ENCODE results near the gene TAF3.
A peak's percentile ranks its signal among the peaks of the same experiment; 100 is the strongest.

TAF3 gene

DNA sequence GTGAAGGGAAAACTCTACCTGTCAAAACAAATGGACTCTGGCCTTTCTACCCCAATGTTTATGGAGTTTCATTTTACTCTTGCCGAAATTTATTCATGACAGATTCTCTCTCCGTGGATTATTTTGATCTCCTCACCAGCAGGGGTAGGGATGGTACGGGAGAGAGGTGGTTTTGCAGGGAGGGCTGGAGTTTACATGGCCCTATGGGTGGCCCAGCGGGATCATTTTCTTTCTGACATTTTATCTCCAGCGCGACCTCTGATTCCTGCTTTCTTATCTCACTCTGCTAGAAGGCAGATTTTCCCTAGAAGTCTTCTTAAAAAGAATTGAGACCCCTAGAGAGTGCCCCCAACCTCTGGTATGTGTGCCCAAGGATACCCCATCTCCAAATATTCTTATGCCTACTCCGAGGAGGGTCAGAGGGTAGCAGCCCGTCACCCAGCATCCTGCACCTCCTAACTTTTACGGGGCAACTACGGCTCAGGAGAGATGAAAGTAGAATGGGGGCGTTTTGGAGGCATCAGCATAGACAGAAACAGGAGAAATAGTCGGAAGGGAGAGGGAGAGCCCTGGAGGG lies 226.1 kb downstream of the TAF3 start:
- Histone ChIP-seq H3K4me3 (ENCODE audit: low read depth, low read length) (peak overlapping the region; percentile 93), H3K36me3 (no peaks in the 10 kb centered on the region), H3K4me1 (no peaks in the 10 kb centered on the region), H3K27me3 (no peaks in the 10 kb centered on the region), H3K9me3 (no peaks in the 10 kb centered on the region)
- no peak for DNase-seq
- TF ChIP-seq, protein P1, sequence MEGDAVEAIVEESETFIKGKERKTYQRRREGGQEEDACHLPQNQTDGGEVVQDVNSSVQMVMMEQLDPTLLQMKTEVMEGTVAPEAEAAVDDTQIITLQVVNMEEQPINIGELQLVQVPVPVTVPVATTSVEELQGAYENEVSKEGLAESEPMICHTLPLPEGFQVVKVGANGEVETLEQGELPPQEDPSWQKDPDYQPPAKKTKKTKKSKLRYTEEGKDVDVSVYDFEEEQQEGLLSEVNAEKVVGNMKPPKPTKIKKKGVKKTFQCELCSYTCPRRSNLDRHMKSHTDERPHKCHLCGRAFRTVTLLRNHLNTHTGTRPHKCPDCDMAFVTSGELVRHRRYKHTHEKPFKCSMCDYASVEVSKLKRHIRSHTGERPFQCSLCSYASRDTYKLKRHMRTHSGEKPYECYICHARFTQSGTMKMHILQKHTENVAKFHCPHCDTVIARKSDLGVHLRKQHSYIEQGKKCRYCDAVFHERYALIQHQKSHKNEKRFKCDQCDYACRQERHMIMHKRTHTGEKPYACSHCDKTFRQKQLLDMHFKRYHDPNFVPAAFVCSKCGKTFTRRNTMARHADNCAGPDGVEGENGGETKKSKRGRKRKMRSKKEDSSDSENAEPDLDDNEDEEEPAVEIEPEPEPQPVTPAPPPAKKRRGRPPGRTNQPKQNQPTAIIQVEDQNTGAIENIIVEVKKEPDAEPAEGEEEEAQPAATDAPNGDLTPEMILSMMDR (IDR thresholded peaks at IDR 0.05; ENCODE audit: low read depth, low read length) = no peak

DNA sequence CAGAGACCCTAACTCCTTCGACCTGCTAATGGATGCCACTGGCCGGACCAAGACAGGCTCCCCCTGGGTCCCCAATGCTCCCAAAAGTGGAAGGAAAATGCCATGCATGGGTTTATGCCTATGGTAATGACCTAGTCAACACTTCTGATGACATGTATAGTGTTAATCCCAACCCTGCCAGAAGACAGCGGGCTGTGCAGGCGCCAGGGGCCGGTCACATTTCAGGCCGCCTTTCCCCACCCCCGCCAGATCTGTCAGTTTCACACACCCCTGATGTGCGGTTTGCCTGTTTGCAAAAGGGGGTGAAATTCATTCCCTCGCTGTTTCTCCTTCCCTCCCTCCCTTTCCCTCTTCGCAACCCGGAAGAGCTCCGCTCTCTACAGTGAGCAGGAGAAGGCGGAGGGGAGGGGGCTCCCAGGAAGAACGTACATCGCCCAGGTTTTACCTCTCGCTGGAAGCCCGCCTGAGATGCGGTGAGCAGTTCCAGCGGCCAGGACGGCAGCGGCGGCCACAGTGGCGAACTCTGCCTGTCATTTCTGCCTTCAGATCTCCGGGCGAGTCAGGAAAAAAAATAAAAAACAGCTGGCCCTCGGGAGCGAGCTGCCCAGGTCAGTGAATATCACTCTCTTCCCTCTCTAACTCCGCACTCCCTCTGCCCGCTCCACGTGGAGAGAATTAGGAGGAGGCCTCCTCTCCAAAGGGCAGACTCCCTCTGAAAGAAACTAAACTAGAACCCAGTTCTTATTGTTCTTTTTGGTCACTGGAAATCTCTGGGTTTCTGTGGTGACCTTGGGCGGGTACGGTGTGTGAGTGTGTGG lies 226.8 kb downstream of the TAF3 start:
- DNase-seq = peak; percentile 61
- Histone ChIP-seq H3K4me1 (no peaks in the 10 kb centered on the region), H3K27me3 (no peaks in the 10 kb centered on the region), H3K36me3 (no peaks in the 10 kb centered on the region), H3K4me3 (ENCODE audit: low read depth, low read length) (peak overlapping the region; percentile 93), H3K9me3 (no peaks in the 10 kb centered on the region)
- TF ChIP-seq, protein P1 (IDR thresholded peaks at IDR 0.05; ENCODE audit: low read depth, low read length) = no peak

DNA sequence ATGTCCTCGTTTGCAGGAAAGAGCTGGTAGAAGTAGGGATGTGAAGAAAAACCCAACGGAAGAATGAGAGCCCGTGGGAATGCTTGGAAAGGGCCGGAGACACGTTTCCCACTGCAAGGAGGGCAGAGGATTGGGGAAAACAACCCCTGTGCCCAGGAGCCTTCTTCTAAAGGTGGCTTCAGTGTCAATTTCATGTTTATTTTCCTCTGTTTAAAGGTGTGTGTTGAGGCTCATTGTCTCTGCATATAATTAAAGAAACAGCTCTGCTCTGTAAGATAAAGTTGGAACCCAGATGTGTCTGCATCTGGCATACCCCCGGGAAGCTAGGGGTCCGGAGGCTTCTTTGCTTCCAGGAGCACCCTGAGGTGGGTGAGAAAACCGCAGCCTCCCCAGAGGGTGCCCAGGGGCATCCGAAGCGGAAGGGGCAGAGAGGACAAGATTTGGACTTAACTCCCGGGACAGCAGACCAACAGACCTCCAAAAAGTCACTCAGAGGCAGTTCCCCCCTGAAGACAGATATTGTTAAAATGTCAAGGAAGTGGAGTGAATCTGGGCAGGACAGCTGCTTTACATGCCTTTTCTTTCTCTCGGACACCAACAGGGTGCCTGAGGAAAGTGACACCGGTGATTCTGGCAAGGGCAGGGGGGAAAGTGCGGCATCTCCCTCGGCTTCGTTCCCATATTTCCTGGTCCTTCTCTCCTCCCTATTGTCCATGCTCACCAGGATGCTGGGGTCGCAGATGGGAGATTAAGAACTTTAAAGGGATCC lies 227.6 kb downstream of the TAF3 start:
- no peak for DNase-seq
- Histone ChIP-seq H3K9me3 (no peaks in the 10 kb centered on the region), H3K4me3 (ENCODE audit: low read depth, low read length) (peak overlapping the region; percentile 93), H3K27me3 (no peaks in the 10 kb centered on the region), H3K36me3 (no peaks in the 10 kb centered on the region), H3K4me1 (no peaks in the 10 kb centered on the region)
- TF ChIP-seq, protein P1 (IDR thresholded peaks at IDR 0.05; ENCODE audit: low read depth, low read length) = no peak

DNA sequence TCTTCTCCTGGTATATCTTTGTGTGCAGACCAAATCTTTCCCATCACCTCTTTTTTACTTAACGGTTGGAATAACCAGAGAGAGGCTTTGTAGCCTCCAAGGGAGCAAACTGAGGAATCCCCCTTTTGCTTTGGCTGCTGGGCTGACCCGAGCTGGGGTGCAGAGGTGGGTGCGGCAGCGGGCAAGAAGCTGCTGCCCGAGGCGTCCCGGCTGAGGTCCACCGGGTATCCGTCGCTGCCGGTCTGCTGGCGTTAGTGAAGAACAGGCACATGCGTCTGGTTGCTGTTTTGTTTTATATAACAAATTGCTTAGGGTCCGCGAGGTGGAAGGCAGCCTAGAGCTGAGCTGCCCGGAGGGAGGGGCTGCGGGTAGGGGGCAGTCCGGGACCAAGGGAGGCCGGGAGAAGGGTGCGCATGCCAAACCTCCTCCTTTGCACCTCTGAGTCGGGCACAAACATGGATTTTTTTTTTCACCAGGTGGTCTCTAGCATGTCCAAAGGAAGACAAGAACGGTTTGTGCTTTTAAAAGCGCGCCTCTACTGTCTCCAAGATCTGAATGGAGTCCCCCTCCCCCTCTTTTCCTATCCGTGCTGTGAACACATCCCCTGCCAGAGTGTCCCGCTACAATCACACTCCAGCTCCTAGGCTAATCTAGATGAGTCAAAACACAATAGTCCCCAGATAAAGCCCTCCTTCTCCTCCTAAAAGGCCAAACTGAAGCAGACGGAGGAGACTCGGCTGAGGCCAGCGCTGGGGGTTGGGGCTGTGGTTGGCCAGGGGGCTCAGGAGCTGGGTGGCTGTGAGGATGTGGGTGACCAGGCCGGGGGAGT lies 229.4 kb downstream of the TAF3 start:
- Histone ChIP-seq H3K9me3 (no peaks in the 10 kb centered on the region), H3K4me3 (ENCODE audit: low read depth, low read length) (peak overlapping the region; percentile 93), H3K36me3 (no peaks in the 10 kb centered on the region), H3K27me3 (no peaks in the 10 kb centered on the region), H3K4me1 (no peaks in the 10 kb centered on the region)
- peak; percentile 62 for DNase-seq
- TF ChIP-seq, protein P1 (IDR thresholded peaks at IDR 0.05; ENCODE audit: low read depth, low read length) = no peak

DNA sequence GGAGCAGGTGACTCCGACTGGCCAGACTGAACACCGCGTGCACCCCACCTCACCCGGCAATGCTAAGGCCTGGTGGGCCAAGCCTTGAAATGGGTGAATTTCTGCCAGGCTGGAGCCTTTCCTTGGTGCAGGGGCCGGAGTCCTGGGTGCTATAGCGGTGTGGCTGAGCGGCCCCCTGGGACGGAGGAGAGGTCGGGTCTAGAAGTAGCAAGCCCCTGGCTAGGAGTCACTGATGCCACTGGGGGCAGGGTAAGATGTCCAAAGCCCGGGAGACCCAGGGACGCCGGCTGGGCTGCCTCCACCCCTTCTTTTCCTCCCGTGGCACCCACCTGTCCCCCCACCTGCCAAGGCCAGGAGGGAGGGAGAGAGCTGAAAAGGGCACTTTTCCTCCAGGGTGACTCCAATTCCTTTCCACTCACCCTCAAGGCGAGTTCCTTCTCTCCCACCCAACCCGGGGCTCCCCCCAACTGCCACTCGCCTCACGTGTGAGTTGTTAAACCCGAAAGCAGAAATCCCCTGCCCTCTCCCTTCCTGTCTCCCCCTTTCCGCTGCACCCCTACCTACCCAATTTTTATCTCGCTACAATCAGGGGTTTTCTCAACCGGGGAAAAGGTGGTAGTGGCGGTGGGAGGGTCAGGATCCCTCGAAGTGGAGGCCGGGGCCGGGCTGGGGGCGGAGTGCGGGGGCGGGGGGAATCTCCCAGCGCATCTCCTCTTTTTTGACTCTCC lies 230.1 kb downstream of the TAF3 start:
- DNase-seq = peak; percentile 46
- Histone ChIP-seq H3K9me3 (no peaks in the 10 kb centered on the region), H3K36me3 (0 out of 2 replicates have a peak, but pooled peaks cover 3% of the 10 kb centered on the region), H3K4me3 (ENCODE audit: low read depth, low read length) (peak overlapping the region; percentile 93), H3K27me3 (no peaks in the 10 kb centered on the region), H3K4me1 (0 out of 2 replicates have a peak, but pooled peaks cover 4% of the 10 kb centered on the region)
- TF ChIP-seq, protein P1 (IDR thresholded peaks at IDR 0.05; ENCODE audit: low read depth, low read length) = no peak

All from BE2C (cell line).